Peyer's patch (tissue), 4 donors: ENCODE results near the gene P2RY8. TPM values are rescaled to one million over a fixed set of nuclear protein-coding genes. Genes with fewer than 3 reads are reported as not detected.
A peak's percentile ranks its signal among the peaks of the same experiment; 100 is the strongest.

Source experiments
- DNase-seq, 3 donors: peaks; one replicate each; pipeline ENCODE4 v3.0.0-alpha.2; 2017 to 2019
- H3K27ac ChIP-seq, 4 donors: fragments of 200-600 bp; sonication (generic); one replicate each; pipeline ENCODE4 v1.5.1; 2016 to 2019
- H3K27me3 ChIP-seq, 2 donors: fragments of 200-600 bp; sonication (generic); one replicate each; pipeline ENCODE4 v1.5.1; 2019
- H3K36me3 ChIP-seq, 3 donors: fragments of 200-600 bp; sonication (generic); one replicate each; pipeline ENCODE4 v1.5.1; 2016 to 2019
- H3K4me1 ChIP-seq, 4 donors: fragments of 200-600 bp; sonication (generic); one replicate each; pipeline ENCODE4 v1.5.1; 2016 to 2019
- H3K4me3 ChIP-seq, 4 donors: fragments of 200-600 bp; sonication (generic); 1 replicate in 3 of 4; 2 replicates in 1 of 4; pipeline ENCODE4 v1.5.1; 2016 to 2019; ENCODE audit warnings: mild to moderate bottlenecking in 1 of 4
- H3K9me3 ChIP-seq, 4 donors: fragments of 200-600 bp; sonication (generic); one replicate each; pipeline ENCODE4 v1.5.1; 2016 to 2019; ENCODE audit warnings: mild to moderate bottlenecking in 1 of 4
- CTCF ChIP-seq, 6 experiments: fragments of 450-650 bp in 4 of 6; fragments of 200-600 bp in 2 of 6; sonication (generic) in 1 of 6; IDR thresholded peaks; one replicate each; pipeline ENCODE4 v1.5.1; 2017 to 2019; ENCODE audit warnings: antibody characterized with exemption in 6 of 6, mild to moderate bottlenecking in 3 of 6, moderate library complexity in 1 of 6
- POLR2A ChIP-seq, 2 donors: fragments of 450-650 bp; IDR thresholded peaks; one replicate each; pipeline ENCODE4 v1.5.1; 2017; ENCODE audit warnings: antibody characterized with exemption in 2 of 2, mild to moderate bottlenecking in 2 of 2, moderate library complexity in 2 of 2
- total RNA-seq, 4 donors: library from RNA; depleted of rRNA; stranded (reverse); fragments of >200 nt; gene quantifications; one replicate each; pipeline ENCODE4 v1.1.0, GENCODE V29; 2016

The P2RY8 gene
- 1 to 10 TPM in 2 of 4 donors, under 1 TPM in 2; 0.35 to 5.8 (median 1.2) TPM for total RNA-seq

GRCh38 chrX:1537031-1537715 lies at the start of gene P2RY8:
Gene P2RY8 (minus strand): TSS chrX:1537185. CDS start chrX:1466558, 70,627 bp downstream.
- H3K27me3 ChIP-seq = no peaks in the 10 kb centered on the region
- peak within 1 kb of the TSS; percentile 63 to 90 (median 74) for H3K27ac ChIP-seq
- H3K4me3 ChIP-seq = peak within 1 kb of the TSS; percentile 46 to 56 (median 52)
- H3K4me1 ChIP-seq = peaks cover 0 to 5% (median 0%) of the 10 kb centered on the region in 4 donors
- no peaks in the 10 kb centered on the region for H3K9me3 ChIP-seq
- DNase-seq = peak; percentile 55 to 89 (median 87)
- peak; percentile 13 to 15 for TF ChIP-seq POLR2A (IDR thresholded peaks at IDR 0.05)
- peak in 1 of 6 experiments; percentile 26 for TF ChIP-seq CTCF (IDR thresholded peaks at IDR 0.05)
- no peaks in the 10 kb centered on the region for H3K36me3 ChIP-seq

GRCh38 chrX:1584237-1585011 lies 47.4 kb upstream of the P2RY8 start:
- no peaks in the 10 kb centered on the region for H3K9me3 ChIP-seq
- no peak overlapping the region for H3K4me3 ChIP-seq
- H3K4me1 ChIP-seq = no peaks in the 10 kb centered on the region
- TF ChIP-seq CTCF (IDR thresholded peaks at IDR 0.05) (no peak), POLR2A (IDR thresholded peaks at IDR 0.05) (no peak)
- H3K27me3 ChIP-seq = no peaks in the 10 kb centered on the region
- no peaks in the 10 kb centered on the region for H3K36me3 ChIP-seq
- DNase-seq = no peak
- H3K27ac ChIP-seq = no peak overlapping the region

GRCh38 chrX:1582686-1583437 lies 45.9 kb upstream of the P2RY8 start:
- H3K4me1 ChIP-seq = no peaks in the 10 kb centered on the region
- no peak for DNase-seq
- no peaks in the 10 kb centered on the region for H3K27me3 ChIP-seq
- H3K36me3 ChIP-seq = no peaks in the 10 kb centered on the region
- H3K9me3 ChIP-seq = no peaks in the 10 kb centered on the region
- H3K4me3 ChIP-seq = no peak overlapping the region
- no peak overlapping the region for H3K27ac ChIP-seq
- TF ChIP-seq CTCF (IDR thresholded peaks at IDR 0.05) (no peak), POLR2A (IDR thresholded peaks at IDR 0.05) (no peak)

GRCh38 chrX:1581132-1581531 lies 44.1 kb upstream of the P2RY8 start:
- no peak overlapping the region for H3K27ac ChIP-seq
- H3K4me1 ChIP-seq = no peaks in the 10 kb centered on the region
- H3K27me3 ChIP-seq = no peaks in the 10 kb centered on the region
- H3K36me3 ChIP-seq = no peaks in the 10 kb centered on the region
- no peak overlapping the region for H3K4me3 ChIP-seq
- DNase-seq = peak in 2 of 3 donors; percentile 68 to 78
- no peaks in the 10 kb centered on the region for H3K9me3 ChIP-seq
- TF ChIP-seq CTCF (IDR thresholded peaks at IDR 0.05) (peak; percentile 62 to 81 (median 72)), POLR2A (IDR thresholded peaks at IDR 0.05) (no peak)

- no peaks in the 10 kb centered on the region for H3K4me1 ChIP-seq
- no peak for DNase-seq
- no peaks in the 10 kb centered on the region for H3K36me3 ChIP-seq
- H3K27me3 ChIP-seq = no peaks in the 10 kb centered on the region
- TF ChIP-seq POLR2A (IDR thresholded peaks at IDR 0.05) (no peak), CTCF (IDR thresholded peaks at IDR 0.05) (no peak)
- no peaks in the 10 kb centered on the region for H3K9me3 ChIP-seq
- no peak overlapping the region for H3K27ac ChIP-seq
- H3K4me3 ChIP-seq = no peak overlapping the region
Observed at GRCh38 chrX:1578511-1579173, 41.7 kb upstream of the P2RY8 start.
